Spleen (tissue), 11 donors: ENCODE measurements around the gene ZNF76. TPM values are rescaled to one million over a fixed set of nuclear protein-coding genes. Genes with fewer than 3 reads are reported as not detected.

ENCODE experiments used
- DNase-seq: peaks from one replicate; pipeline ENCODE4 v3.0.0-alpha.2; 2020
- H3K27ac ChIP-seq, 8 donors: fragments of 200-600 bp; sonication (generic) in 7 of 8; 1 replicate in 4 of 8; 2 replicates in 4 of 8; pipeline versions ENCODE4 v1.5.0 to v1.8.0; 2016 to 2021; ENCODE audit warnings: inconsistent platforms in 4 of 8, mild to moderate bottlenecking in 4 of 8, moderate library complexity in 1 of 8
- H3K27me3 ChIP-seq, 7 donors: fragments of 200-600 bp; sonication (generic) in 6 of 7; replicated peaks in 1 of 7; 1 replicate in 4 of 7; 2 replicates in 3 of 7; pipeline versions ENCODE4 v1.5.0 to v1.8.0; 2016 to 2021; ENCODE audit warnings: inconsistent platforms in 3 of 7, mild to moderate bottlenecking in 1 of 7
- H3K36me3 ChIP-seq, 6 donors: fragments of 200-600 bp; sonication (generic) in 5 of 6; 1 replicate in 4 of 6; 2 replicates in 2 of 6; pipeline versions ENCODE4 v1.5.0 to v1.8.0; 2016 to 2021; ENCODE audit warnings: inconsistent platforms in 2 of 6
- H3K4me1 ChIP-seq, 6 donors: fragments of 200-600 bp; sonication (generic) in 5 of 6; 1 replicate in 3 of 6; 2 replicates in 3 of 6; pipeline versions ENCODE4 v1.5.0 to v1.8.0; 2016 to 2021; ENCODE audit warnings: inconsistent platforms in 3 of 6
- H3K4me3 ChIP-seq, 8 donors: fragments of 200-600 bp; sonication (generic) in 7 of 8; 1 replicate in 4 of 8; 2 replicates in 4 of 8; pipeline versions ENCODE4 v1.5.0 to v1.8.0; 2016 to 2021; ENCODE audit warnings: inconsistent platforms in 4 of 8, mild to moderate bottlenecking in 4 of 8, moderate library complexity in 2 of 8
- H3K9me3 ChIP-seq, 8 donors: fragments of 200-600 bp; sonication (generic) in 7 of 8; 1 replicate in 4 of 8; 2 replicates in 4 of 8; pipeline versions ENCODE4 v1.5.0 to v1.8.0; 2016 to 2021; ENCODE audit warnings: inconsistent platforms in 4 of 8
- POLR2A ChIP-seq, 3 donors: fragments of 450-650 bp; IDR thresholded peaks; one replicate each; pipeline ENCODE4 v1.5.1; 2017; ENCODE audit warnings: antibody characterized with exemption in 3 of 3, mild to moderate bottlenecking in 1 of 3
- POLR2AphosphoS5 ChIP-seq, 3 donors: sonication (generic); formaldehyde crosslinking; IDR thresholded peaks; one replicate each; pipeline ENCODE4 v1.5.1; 2017; ENCODE audit warnings: antibody characterized with exemption in 3 of 3
- WGBS, 5 donors: extraction: QIAGEN DNeasy Blood & Tissue Kit in 3 of 5; methylation state at CpG; one replicate each; pipeline versions ENCODE4 v1.1.5 to v1.1.7; 2013 to 2018; 5-methylcytosine and 5-hydroxymethylcytosine counted together
- intact Hi-C: fragments of 100-400 bp; cut with DNase I; formaldehyde crosslinking; loops from one replicate; pipeline ENCODE4 v1.15.0; 2023; ENCODE audit warnings: low total_unique reads
- polyA plus RNA-seq, 3 donors: library from polyadenylated mRNA; stranded (reverse); fragments of 200-250 nt; gene quantifications; one replicate each; pipeline ENCODE4 v1.2.1, GENCODE V29; 2013
- total RNA-seq, 7 donors: library from RNA; depleted of rRNA in 3 of 7; stranded (reverse); fragments of >200 nt in 3 of 7; fragmentation: NEBNext Ultra II Directional in 4 of 7; extraction: Animal tissue kit (Norgen Biotek cat#: 25700) in 4 of 7; gene quantifications; one replicate each; pipeline versions ENCODE4 v1.1.0 to v1.2.1, GENCODE V29; 2016 to 2021
- TF ChIP-seq, protein P1 (sequence below), 11 experiments: fragments of 200-600 bp in 7 of 11; fragments of 450-650 bp in 4 of 11; sonication (generic) in 4 of 11; IDR thresholded peaks in 8 of 11; conservative IDR thresholded peaks in 3 of 11; 1 replicate in 7 of 11; 2 replicates in 4 of 11; pipeline versions ENCODE4 v1.4.0 to v1.8.0; 2016 to 2021; ENCODE audit warnings: antibody characterized with exemption in 11 of 11, inconsistent platforms in 4 of 11, mild to moderate bottlenecking in 1 of 11
- donor health status: healthy with polysubstance abuse.
- donor health status: DM: no; HTN: no; CAD: no; lungs with moderate emphysema.
- donor health status: DM: no; HTN: no; CAD: no.
- donor health status: Bipolar disorder and iron deficiency.
- donor health status: healthy.
- donor health status: DM: no; HTN: no; CAD: no.
- donor health status: DM: yes; HTN: yes; CAD: no.

Gene ZNF76
- total and polyA plus RNA-seq, 10 donors: 25.6 to 80.0 (median 57.8) TPM

DNA sequence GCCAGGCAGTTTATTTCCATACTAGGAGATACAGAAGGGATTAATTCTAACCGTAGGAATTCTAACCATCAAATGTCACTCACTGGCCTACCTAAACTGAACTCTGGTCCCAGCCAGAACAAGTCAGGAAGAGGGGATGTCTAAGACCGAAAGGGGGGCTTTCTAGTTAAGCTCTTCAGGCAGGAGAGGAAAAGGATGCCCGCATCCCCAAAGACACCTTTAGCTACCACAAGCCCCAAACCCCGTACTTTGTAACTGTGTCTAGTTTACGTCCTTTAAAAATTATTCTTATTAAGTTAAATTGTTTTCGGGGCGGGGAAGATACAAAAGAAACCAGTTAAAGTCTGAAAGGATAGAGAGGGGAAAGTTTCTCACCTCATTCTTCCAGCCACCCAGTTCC is 1.2 kb upstream of the ZNF76 start:
- DNase-seq: no peak
- H3K27me3 ChIP-seq: no peaks in the 10 kb centered on the region
- TF ChIP-seq POLR2A (IDR thresholded peaks at IDR 0.05): no peak
- TF ChIP-seq, protein P1, sequence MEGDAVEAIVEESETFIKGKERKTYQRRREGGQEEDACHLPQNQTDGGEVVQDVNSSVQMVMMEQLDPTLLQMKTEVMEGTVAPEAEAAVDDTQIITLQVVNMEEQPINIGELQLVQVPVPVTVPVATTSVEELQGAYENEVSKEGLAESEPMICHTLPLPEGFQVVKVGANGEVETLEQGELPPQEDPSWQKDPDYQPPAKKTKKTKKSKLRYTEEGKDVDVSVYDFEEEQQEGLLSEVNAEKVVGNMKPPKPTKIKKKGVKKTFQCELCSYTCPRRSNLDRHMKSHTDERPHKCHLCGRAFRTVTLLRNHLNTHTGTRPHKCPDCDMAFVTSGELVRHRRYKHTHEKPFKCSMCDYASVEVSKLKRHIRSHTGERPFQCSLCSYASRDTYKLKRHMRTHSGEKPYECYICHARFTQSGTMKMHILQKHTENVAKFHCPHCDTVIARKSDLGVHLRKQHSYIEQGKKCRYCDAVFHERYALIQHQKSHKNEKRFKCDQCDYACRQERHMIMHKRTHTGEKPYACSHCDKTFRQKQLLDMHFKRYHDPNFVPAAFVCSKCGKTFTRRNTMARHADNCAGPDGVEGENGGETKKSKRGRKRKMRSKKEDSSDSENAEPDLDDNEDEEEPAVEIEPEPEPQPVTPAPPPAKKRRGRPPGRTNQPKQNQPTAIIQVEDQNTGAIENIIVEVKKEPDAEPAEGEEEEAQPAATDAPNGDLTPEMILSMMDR (IDR thresholded peaks at IDR 0.05 in 8 of 11, conservative IDR thresholded peaks at IDR 0.05 in 3 of 11): no peak
- TF ChIP-seq POLR2AphosphoS5 (IDR thresholded peaks at IDR 0.05): no peak
- 56 to 65% (median 56%) methylated on average over 7 of the region's 7 CpGs for WGBS, 5 donors
- H3K27ac ChIP-seq: peak overlapping the region in 6 of 8 donors; percentile 92 to 98 (median 96)
- intact Hi-C loops: no loop called here
- H3K4me1 ChIP-seq: peaks cover 12 to 65% (median 32%) of the 10 kb centered on the region in 6 donors
- H3K4me3 ChIP-seq: peak overlapping the region in 7 of 8 donors; percentile 73 to 98 (median 91)
- H3K36me3 ChIP-seq: no peaks in the 10 kb centered on the region
- H3K9me3 ChIP-seq: no peaks in the 10 kb centered on the region

DNA sequence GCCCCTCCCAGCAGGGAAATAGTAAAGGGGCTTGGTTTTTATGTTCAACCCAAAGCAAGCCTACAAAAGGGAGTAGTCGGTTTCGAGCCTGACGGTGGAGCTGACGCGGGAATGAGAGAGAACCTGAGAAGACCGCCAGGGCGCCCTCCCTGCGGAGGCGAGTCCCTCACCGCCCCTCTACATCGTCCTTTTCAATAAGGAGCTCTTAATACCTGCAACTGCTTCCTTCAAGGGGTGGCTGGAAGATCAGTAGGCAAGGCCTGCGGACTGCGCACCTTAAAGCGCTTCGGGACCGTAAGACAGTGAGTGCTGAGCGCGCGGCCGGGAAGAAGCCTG is 709 bp upstream of the ZNF76 start:
- Histone ChIP-seq H3K36me3 (no peaks in the 10 kb centered on the region), H3K9me3 (no peaks in the 10 kb centered on the region), H3K4me1 (peaks cover 17 to 69% (median 36%) of the 10 kb centered on the region in 6 donors), H3K4me3 (peak overlapping the region; percentile 64 to 98 (median 90)), H3K27ac (peak overlapping the region; percentile 92 to 98 (median 95)), H3K27me3 (no peaks in the 10 kb centered on the region)
- WGBS, 5 donors: 0 to 1% (median 0%) methylated on average over 20 of the region's 20 CpGs
- intact Hi-C loops: no loop called here
- TF ChIP-seq, protein P1 (IDR thresholded peaks at IDR 0.05 in 8 of 11, conservative IDR thresholded peaks at IDR 0.05 in 3 of 11): peak in 1 of 11 experiments; percentile 2
- TF ChIP-seq POLR2AphosphoS5 (IDR thresholded peaks at IDR 0.05): no peak
- DNase-seq: no peak

DNA sequence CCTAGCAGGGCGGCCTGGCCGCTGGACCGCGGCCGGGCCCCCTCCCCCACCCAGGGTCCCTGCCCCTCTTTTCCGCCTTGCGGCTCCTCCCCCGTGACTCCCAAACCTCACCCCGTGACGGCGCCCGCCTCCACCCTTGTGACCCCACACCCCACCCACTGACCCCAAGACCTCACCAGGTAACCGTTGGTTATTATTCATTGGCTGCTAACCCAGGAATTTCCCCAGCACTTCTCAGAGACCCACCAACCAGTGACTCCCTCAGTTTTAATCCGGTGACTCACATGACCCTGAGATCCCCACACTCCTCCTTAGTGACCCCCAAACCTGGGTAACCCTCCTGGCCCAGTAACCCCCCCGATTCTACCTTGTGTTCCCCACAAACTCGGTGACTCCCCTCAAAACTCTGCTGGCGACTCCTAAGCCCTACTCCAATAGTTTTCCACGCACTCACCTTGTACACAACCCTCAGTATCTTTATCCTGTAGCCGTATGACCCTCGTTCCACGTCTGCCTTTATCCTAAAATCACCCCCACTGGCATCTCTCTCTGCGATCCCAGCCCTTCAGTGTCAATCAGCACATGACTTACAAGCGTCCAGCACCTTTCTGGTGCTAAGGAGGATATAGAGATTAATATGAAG is 534 bp downstream of the ZNF76 start:
- H3K4me3 ChIP-seq: peak overlapping the region; percentile 64 to 98 (median 90)
- H3K4me1 ChIP-seq: peaks cover 18 to 82% (median 40%) of the 10 kb centered on the region in 6 donors
- H3K27me3 ChIP-seq: no peaks in the 10 kb centered on the region
- intact Hi-C loops: no loop called here
- no peaks in the 10 kb centered on the region for H3K36me3 ChIP-seq
- H3K27ac ChIP-seq: peak overlapping the region; percentile 92 to 98 (median 95)
- WGBS, 5 donors: 7 to 23% (median 9%) methylated on average over 13 to 23 of the region's 23 CpGs
- no peaks in the 10 kb centered on the region for H3K9me3 ChIP-seq
- DNase-seq: no peak
- no peak for TF ChIP-seq POLR2AphosphoS5 (IDR thresholded peaks at IDR 0.05)

DNA sequence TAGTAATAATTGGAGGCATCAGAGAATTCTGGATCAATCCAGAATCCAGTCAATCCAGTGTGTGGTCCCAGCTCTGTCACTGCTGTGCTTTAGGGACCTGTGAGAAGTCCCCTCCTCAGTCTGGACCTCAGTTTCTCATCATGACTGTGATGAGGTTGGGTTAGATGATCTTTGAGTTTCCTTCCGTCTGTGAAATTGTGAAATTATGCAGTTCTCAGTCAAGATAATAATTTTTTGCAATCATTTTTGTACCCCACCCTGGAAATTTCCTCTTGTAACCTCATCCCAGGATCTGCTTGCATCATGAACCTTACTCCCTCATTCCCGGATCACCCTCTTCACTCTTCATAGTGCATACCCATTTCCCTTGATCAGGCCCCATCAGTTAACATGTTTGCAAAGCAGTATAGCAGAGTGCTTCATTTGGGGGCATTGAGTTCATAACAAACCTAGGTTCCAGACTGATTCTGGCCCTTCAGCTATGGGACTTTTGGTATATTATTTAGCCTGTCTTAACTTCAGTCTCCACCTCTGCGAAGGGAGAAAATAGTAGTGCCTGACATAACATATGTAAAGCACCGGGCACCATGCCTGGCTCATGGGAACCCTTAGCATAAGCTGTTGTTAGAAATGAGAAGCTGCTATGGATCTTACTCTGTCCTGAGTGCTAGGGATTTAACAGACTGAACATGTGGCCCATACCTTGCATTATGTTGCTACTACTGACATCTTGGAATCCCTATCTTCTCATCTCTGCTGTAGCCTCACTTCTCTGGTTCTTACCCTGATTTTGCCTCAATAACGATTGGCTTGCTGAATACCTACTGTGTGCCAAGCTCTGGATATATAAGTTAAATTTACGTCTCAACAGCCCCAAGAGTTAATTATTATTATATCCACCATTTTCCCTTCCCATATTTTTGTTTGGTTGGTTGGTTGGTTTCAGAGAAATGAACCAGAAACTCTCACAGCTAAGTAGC is 1.3 kb downstream of the ZNF76 start:
- Histone ChIP-seq H3K27me3 (no peaks in the 10 kb centered on the region), H3K27ac (peak overlapping the region; percentile 92 to 98 (median 95)), H3K9me3 (no peaks in the 10 kb centered on the region), H3K4me3 (peak overlapping the region in 6 of 8 donors; percentile 73 to 98 (median 90)), H3K36me3 (no peaks in the 10 kb centered on the region), H3K4me1 (peaks cover 18 to 89% (median 40%) of the 10 kb centered on the region in 6 donors)
- 75 to 88% (median 77%) methylated on average over 6 of the region's 6 CpGs for WGBS, 5 donors
- no peak for DNase-seq
- intact Hi-C loops: no loop called here
- TF ChIP-seq POLR2AphosphoS5 (IDR thresholded peaks at IDR 0.05) (no peak), POLR2A (IDR thresholded peaks at IDR 0.05) (no peak)
- TF ChIP-seq, protein P1 (IDR thresholded peaks at IDR 0.05 in 8 of 11, conservative IDR thresholded peaks at IDR 0.05 in 3 of 11): no peak
